ENCODE measurements around the gene RYR1. TPM values are rescaled to one million over a fixed set of nuclear protein-coding genes. Genes with fewer than 3 reads are reported as not detected.
A peak's percentile ranks its signal among the peaks of the same experiment; 100 is the strongest.

Gene RYR1
- total RNA-seq, 2 donors from 2014 or later = 0.84 to 3.3 TPM

- no peaks in the 10 kb centered on the region for H3K36me3 Mint-ChIP-seq (ENCODE audit: low read depth)
- no peaks in the 10 kb centered on the region for H3K27me3 Mint-ChIP-seq (ENCODE audit: insufficient read depth)
- WGBS, 2 experiments (ENCODE audit: insufficient coverage in 1 of 2, insufficient read length in 1 of 2) = 92 to 96% methylated on average over 7 to 9 of the region's 9 CpGs
Measured at GRCh38 chr19:38451629-38452028, 18.1 kb downstream of the RYR1 start.

DNA sequence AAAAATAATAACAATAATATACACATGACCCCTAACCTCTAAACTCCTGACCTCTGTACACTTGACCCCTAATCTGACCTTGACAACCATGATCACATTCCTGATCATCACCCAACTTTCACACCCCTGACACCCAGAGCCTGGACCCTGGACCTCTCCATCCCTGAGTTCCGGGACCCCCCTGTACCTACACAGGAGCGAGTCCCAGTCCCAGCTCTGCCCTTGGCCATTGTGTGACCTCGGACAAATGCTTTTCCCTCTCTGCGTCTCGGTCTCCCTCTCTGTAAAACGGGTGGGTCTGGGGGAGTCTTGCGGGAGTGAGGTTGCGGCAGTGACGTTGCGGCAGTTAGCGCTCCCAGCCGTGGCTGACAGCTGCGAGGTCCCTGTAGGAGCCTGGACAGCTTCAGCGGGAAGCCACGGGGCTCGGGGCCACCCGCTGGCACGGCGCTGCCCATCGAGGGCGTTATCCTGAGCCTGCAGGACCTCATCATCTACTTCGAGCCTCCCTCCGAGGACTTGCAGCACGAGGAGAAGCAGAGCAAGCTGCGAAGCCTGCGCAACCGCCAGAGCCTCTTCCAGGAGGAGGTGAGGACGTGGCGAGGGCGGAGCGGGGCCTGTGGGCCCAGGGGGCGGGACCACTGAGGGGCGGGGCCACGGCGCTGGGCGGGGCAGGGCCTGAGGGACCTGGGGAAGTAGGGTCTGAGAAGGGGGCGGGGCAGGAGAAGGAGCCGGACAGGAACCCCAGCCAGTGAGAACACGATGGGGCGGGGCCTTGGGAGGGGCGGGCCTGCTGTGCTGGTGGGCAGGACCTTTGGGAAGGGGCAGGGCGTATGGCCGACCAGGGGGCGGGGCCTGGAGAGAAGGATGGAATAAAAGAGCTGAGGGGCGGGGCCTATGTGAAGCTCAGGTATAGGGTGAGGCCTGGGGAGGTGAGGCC, 19.2 kb downstream of the RYR1 start:
- Mint-ChIP-seq H3K4me3 (no peak overlapping the region), H3K9me3 (no peaks in the 10 kb centered on the region), H3K4me1 (peaks cover 1% of the 10 kb centered on the region), H3K36me3 (ENCODE audit: low read depth) (no peaks in the 10 kb centered on the region), H3K27me3 (ENCODE audit: insufficient read depth) (no peaks in the 10 kb centered on the region), H3K27ac (no peak overlapping the region)
- no peaks in the 10 kb centered on the region for H3K27me3 ChIP-seq (ENCODE audit: control insufficient read depth, insufficient read depth, low read length, poor library complexity, severe bottlenecking)
- WGBS, 2 experiments (ENCODE audit: insufficient coverage in 1 of 2, insufficient read length in 1 of 2) = 91 to 97% methylated on average over 22 to 42 of the region's 45 CpGs
- H3K9ac ChIP-seq (ENCODE audit: extremely low read depth, low read length, poor library complexity, severe bottlenecking) = no peak overlapping the region
- no peaks in the 10 kb centered on the region for H3K4me1 ChIP-seq (ENCODE audit: control insufficient read depth, insufficient read depth, low read length)
- no peak overlapping the region for H3K4me3 ChIP-seq (ENCODE audit: low read length)
- H3K36me3 ChIP-seq (ENCODE audit: control insufficient read depth, insufficient read depth, low read length) = no peaks in the 10 kb centered on the region
- peak; percentile 99 for DNase-seq
- TF ChIP-seq, protein P1, sequence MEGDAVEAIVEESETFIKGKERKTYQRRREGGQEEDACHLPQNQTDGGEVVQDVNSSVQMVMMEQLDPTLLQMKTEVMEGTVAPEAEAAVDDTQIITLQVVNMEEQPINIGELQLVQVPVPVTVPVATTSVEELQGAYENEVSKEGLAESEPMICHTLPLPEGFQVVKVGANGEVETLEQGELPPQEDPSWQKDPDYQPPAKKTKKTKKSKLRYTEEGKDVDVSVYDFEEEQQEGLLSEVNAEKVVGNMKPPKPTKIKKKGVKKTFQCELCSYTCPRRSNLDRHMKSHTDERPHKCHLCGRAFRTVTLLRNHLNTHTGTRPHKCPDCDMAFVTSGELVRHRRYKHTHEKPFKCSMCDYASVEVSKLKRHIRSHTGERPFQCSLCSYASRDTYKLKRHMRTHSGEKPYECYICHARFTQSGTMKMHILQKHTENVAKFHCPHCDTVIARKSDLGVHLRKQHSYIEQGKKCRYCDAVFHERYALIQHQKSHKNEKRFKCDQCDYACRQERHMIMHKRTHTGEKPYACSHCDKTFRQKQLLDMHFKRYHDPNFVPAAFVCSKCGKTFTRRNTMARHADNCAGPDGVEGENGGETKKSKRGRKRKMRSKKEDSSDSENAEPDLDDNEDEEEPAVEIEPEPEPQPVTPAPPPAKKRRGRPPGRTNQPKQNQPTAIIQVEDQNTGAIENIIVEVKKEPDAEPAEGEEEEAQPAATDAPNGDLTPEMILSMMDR (conservative IDR thresholded peaks at IDR 0.05) = no peak
- no peaks in the 10 kb centered on the region for H3K9me3 ChIP-seq (ENCODE audit: control insufficient read depth, low read length)
- H3K27ac ChIP-seq (ENCODE audit: low read depth, low read length) = no peak overlapping the region

More at GRCh38 chr19:38451629-38452028, 18.1 kb downstream of the RYR1 start:
- no peak for DNase-seq
- no peaks in the 10 kb centered on the region for H3K27me3 ChIP-seq (ENCODE audit: control insufficient read depth, insufficient read depth, low read length, poor library complexity, severe bottlenecking)
- H3K27ac ChIP-seq (ENCODE audit: low read depth, low read length) = no peak overlapping the region
- no peaks in the 10 kb centered on the region for H3K9me3 ChIP-seq (ENCODE audit: control insufficient read depth, low read length)
- TF ChIP-seq, protein P1 (conservative IDR thresholded peaks at IDR 0.05) = no peak
- no peak overlapping the region for H3K4me3 ChIP-seq (ENCODE audit: low read length)
- no peaks in the 10 kb centered on the region for H3K36me3 ChIP-seq (ENCODE audit: control insufficient read depth, insufficient read depth, low read length)
- H3K4me3 Mint-ChIP-seq = no peak overlapping the region
- H3K9ac ChIP-seq (ENCODE audit: extremely low read depth, low read length, poor library complexity, severe bottlenecking) = no peak overlapping the region
- no peaks in the 10 kb centered on the region for H3K9me3 Mint-ChIP-seq
- no peak overlapping the region for H3K27ac Mint-ChIP-seq
- H3K4me1 ChIP-seq (ENCODE audit: control insufficient read depth, insufficient read depth, low read length) = no peaks in the 10 kb centered on the region
- peaks cover 1% of the 10 kb centered on the region for H3K4me1 Mint-ChIP-seq

GRCh38 chr19:38453596-38453995, 20.1 kb downstream of the RYR1 start:
- Mint-ChIP-seq H3K27ac (no peak overlapping the region), H3K9me3 (no peaks in the 10 kb centered on the region), H3K4me1 (peaks cover 1% of the 10 kb centered on the region), H3K4me3 (no peak overlapping the region), H3K27me3 (ENCODE audit: insufficient read depth) (no peaks in the 10 kb centered on the region), H3K36me3 (ENCODE audit: low read depth) (no peaks in the 10 kb centered on the region)
- Histone ChIP-seq H3K27me3 (ENCODE audit: control insufficient read depth, insufficient read depth, low read length, poor library complexity, severe bottlenecking) (no peaks in the 10 kb centered on the region), H3K9ac (ENCODE audit: extremely low read depth, low read length, poor library complexity, severe bottlenecking) (no peak overlapping the region), H3K4me1 (ENCODE audit: control insufficient read depth, insufficient read depth, low read length) (no peaks in the 10 kb centered on the region), H3K36me3 (ENCODE audit: control insufficient read depth, insufficient read depth, low read length) (no peaks in the 10 kb centered on the region), H3K4me3 (ENCODE audit: low read length) (no peak overlapping the region), H3K9me3 (ENCODE audit: control insufficient read depth, low read length) (no peaks in the 10 kb centered on the region), H3K27ac (ENCODE audit: low read depth, low read length) (no peak overlapping the region)
- 85 to 94% methylated on average over 3 of the region's 3 CpGs for WGBS, 2 experiments (ENCODE audit: insufficient coverage in 1 of 2, insufficient read length in 1 of 2)
- TF ChIP-seq, protein P1 (conservative IDR thresholded peaks at IDR 0.05) = no peak
- no peak for DNase-seq
